Stimulated activated CD8-positive, alpha-beta memory T cell treated with anti-CD3 and anti-CD28 coated beads, Interleukin-7, amount 100 ng/mL, for 4 hours (primary cell): ENCODE results near the gene EPB41L4A.
"Not testable (repeated sequence)": the region's sequence is repeated elsewhere in the genome, so short reads cannot be mapped to it uniquely, and the experiment has no call there.

Experiments used
- DNase-seq, 2 donors: peaks; one replicate each; pipeline ENCODE4 v3.0.0-alpha.2; 2020; ENCODE audit warnings: low read depth in 2 of 2

The EPB41L4A gene

GRCh38 chr5:112253478-112254250, 165.4 kb downstream of the EPB41L4A start:
- no peak for DNase-seq

GRCh38 chr5:112250551-112250950, 168.5 kb downstream of the EPB41L4A start:
- DNase-seq: no peak

GRCh38 chr5:112248623-112249022, 170.5 kb downstream of the EPB41L4A start:
- no peak for DNase-seq

GRCh38 chr5:112247960-112248359, 171.1 kb downstream of the EPB41L4A start:
- DNase-seq: no peak

- DNase-seq: no peak
Observed at GRCh38 chr5:112245656-112246055, 173.4 kb downstream of the EPB41L4A start.

GRCh38 chr5:112239996-112240395, 179.1 kb downstream of the EPB41L4A start:
- no peak for DNase-seq

GRCh38 chr5:112238473-112238872, 180.6 kb downstream of the EPB41L4A start:
- no peak for DNase-seq

GRCh38 chr5:112237456-112237855, 181.6 kb downstream of the EPB41L4A start:
- no peak for DNase-seq

- no peak for DNase-seq
Observed at GRCh38 chr5:112234000-112234399, 185.1 kb downstream of the EPB41L4A start.

GRCh38 chr5:112232667-112233066, 186.4 kb downstream of the EPB41L4A start:
- DNase-seq: no peak

- DNase-seq: no peak
Observed at GRCh38 chr5:112230606-112231005, 188.5 kb downstream of the EPB41L4A start.

GRCh38 chr5:112228667-112229066, 190.4 kb downstream of the EPB41L4A start:
- DNase-seq: no peak

- DNase-seq: no peak
Observed at GRCh38 chr5:112227911-112228631, 191.0 kb downstream of the EPB41L4A start.

- no peak for DNase-seq
Observed at GRCh38 chr5:112226215-112226614, 192.9 kb downstream of the EPB41L4A start.

GRCh38 chr5:112222997-112223396, 196.1 kb downstream of the EPB41L4A start:
- DNase-seq: not testable (repeated sequence)

- no peak for DNase-seq
Observed at GRCh38 chr5:112221128-112221527, 197.9 kb downstream of the EPB41L4A start.

- DNase-seq: no peak
Observed at GRCh38 chr5:112219000-112219399, 200.1 kb downstream of the EPB41L4A start.

GRCh38 chr5:112217843-112218579, 201.1 kb downstream of the EPB41L4A start:
- DNase-seq: no peak

- DNase-seq: no peak
Observed at GRCh38 chr5:112216140-112216539, 202.9 kb downstream of the EPB41L4A start.

GRCh38 chr5:112210430-112211005, 208.6 kb downstream of the EPB41L4A start:
- no peak for DNase-seq

GRCh38 chr5:112208699-112209615, 210.1 kb downstream of the EPB41L4A start:
- no peak for DNase-seq
